ENCODE data around the gene ETS2.
A peak's percentile ranks its signal among the peaks of the same experiment; 100 is the strongest.

ETS2 gene

GRCh38 chr21:38780879-38781278, 24.9 kb upstream of the ETS2 start:
- no peak for DNase-seq

GRCh38 chr21:38784458-38785266, 21.1 kb upstream of the ETS2 start:
- no peak for DNase-seq

DNA sequence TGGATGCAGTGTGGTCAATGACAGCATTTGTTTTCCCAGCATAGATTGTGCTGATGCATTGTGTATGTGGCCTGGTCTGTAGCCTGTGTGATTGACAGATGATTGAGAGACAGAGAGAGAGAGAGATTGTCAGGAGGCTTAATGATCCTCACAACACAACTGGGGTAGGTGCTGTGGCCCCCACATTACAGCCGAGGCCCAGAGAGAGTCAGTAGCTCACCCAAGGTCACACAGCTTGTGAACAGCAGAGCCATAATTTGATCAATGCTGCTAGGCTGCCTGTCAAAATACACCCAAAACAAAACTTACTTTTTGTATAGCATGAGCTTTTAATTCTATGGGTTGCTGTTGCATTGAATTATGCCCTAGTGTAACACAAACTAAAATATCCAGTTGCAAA, 20.2 kb upstream of the ETS2 start:
- no peak for DNase-seq

- no peak for DNase-seq
These were observed 18.7 kb upstream of the ETS2 start for GRCh38 chr21:38787016-38787415.

- no peak for DNase-seq
These were observed 18.1 kb upstream of the ETS2 start for GRCh38 chr21:38787461-38788274.

GRCh38 chr21:38788275-38788905, 17.3 kb upstream of the ETS2 start:
- no peak for DNase-seq

- DNase-seq, result no peak
These were observed 16.5 kb upstream of the ETS2 start for GRCh38 chr21:38789275-38789674.

- DNase-seq, result no peak
These were observed 15.7 kb upstream of the ETS2 start for GRCh38 chr21:38790059-38790458.

DNA sequence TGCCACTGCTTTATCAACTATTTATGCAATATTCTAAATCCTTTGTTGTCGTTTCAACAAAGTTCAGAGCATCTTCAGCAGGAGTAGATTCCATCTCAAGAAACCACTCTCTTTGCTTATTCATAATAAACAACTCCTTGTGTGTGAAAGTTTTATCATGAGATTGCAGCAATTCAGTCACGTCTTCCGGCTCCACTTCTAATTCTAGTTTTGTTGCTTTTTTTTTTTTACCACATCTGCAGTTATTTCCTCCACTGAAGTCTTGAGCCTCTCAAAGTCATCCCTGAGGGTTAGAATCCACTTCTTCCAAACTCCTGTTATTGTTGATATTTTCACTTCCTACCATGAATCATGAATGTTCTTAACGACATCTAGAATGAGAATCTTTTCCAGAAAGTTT, 14.8 kb upstream of the ETS2 start:
- no peak for DNase-seq

- no peak for DNase-seq
These were observed 12.9 kb upstream of the ETS2 start for GRCh38 chr21:38792676-38793459.

DNA sequence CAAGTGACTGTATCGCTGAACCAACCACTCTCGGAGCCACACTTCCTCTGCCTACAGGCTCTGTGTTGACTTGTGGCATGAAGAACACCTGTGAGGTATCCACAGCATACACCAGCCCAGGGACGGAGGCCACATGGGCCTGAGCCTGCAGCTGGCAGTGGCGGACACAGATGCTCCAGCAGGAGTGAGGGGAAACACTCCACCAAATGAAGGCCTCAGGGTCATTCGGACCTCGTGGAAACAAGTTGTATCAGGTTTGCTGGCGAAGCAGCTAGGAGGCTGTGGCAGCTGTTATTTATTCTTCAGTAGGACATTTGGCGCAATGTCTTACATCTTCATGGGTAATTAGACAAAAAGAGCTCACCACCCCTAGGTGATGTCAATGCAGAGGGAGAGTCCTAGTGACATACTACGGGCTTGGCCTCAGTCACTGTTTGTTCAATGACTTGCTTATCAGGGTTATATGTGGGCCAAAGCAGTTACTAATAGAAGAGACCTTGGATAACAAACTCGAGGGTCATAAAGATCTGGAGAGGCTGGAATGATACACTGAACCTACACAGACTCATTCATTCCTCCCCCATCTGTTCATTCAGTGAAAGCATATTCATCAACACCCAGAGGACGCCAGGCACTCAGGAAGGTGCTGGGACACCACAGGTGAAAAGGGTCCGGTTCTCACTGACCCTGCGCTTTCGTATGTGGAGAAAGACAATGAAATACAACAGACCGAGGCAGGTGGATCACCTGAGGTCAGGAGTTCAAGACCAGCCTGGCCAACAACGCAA, 11.6 kb upstream of the ETS2 start:
- peak; percentile 97 for DNase-seq

DNA sequence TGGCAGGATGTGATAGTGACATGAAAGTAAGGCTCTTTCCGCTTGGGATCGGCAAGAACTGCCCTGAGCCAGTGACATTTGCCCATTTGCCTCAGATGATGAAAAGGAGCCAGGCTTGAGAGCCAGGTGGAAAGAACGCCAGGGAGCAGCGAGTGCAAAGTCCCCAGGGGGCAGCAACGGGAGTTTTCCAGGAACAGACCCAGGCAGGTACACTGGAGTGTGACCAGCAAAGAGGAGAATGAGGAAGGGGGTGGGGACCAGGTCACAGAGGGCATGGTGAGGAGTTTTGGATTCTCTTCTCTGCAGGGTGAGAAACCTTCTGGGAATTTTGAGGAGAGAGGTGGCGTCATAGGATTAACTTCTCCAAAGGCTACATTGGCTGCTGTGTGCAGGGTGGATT, 10.8 kb upstream of the ETS2 start:
- peak; percentile 41 for DNase-seq

DNA sequence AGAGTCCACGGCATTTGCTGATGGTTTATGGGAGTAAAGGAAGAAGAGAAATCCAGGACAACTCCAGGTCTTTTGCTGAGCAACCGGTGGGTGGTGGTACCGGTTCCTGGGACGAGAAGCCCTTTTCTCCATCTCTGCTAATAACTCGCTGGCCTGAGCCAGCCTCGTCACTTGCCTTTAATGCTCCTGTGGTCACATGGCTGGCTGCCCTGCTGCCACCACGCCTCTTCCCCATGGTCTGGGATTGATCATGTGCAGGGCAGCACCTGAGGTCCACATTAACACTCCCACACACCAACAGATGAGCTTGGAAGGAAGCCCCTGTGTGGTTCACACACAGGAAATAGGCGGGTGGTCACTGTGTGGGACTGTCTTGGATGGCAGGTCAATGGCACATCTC, 10.3 kb upstream of the ETS2 start:
- no peak for DNase-seq

GRCh38 chr21:38796424-38796823, 9.3 kb upstream of the ETS2 start:
- DNase-seq, result no peak

- DNase-seq, result no peak
These were observed 8.3 kb upstream of the ETS2 start for GRCh38 chr21:38797470-38797869.

DNA sequence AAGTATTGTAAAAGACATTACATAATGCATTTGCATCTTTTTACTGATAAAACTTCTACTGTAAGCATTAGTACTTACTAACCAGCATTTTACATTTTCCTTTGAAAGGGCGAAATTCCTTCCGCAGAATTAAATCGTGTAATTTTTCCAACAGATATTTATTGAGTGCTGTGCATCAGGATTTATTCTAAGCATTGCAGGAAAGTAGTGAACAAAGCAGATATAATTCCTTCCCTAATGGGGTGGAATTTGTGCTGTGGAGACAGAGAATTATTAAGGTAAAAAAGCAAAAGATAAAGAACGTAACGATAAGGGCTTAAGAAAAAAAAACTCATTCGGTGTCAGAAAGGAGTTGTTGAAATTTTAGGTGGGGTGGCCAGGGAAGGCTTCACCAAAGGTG, 7.6 kb upstream of the ETS2 start:
- DNase-seq, result no peak

- no peak for DNase-seq
These were observed 7.2 kb upstream of the ETS2 start for GRCh38 chr21:38798481-38798882.

DNA sequence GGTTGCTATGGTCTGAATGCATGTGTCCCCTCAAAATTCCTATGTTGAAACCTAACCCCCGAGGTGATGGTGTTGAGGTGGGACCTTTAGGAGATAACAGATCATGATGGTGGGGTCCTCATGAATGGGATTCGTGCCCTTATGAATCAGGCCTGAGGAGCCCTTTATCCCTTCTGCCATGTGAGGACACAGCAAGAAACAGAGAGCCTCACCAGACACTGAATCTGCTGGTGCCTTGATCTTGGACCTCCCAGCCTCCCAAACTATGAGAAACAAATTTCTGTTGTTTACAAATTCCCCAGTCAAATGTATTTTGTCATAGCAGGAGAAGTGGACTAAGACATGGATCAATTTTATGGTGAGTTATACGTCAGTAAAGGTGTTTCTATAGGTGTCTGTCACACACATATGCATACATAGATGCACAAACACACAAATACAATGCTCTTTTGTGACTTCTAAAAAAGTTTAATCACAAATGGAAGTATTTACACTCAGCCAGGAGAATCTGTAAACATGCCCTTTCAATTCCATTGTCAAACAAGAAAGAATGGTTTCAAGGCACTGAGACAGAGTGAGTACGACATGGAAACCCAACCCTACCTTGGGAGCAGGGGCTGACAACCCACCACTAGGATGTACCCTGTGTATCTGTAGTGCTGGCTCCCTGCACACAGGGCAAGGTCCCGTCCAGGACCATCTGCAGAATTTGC, 5.5 kb upstream of the ETS2 start:
- no peak for DNase-seq

GRCh38 chr21:38800924-38801744, 4.6 kb upstream of the ETS2 start:
- DNase-seq, result no peak

All from NCI-H2029 treated with DMSO at 0.1 percent for 48 hours (cell line).